NCI-H1092 treated with DMSO at 0.1 percent for 48 hours (cell line): Measurements from ENCODE around the gene TMEM88.

Source experiments
- DNase-seq: peaks from one replicate; lab custom pipeline; 2025; lab: John Stamatoyannopoulos, UW

The TMEM88 gene

GRCh38 chr17:7843536-7844291, 11.2 kb upstream of the TMEM88 start:
- DNase-seq = peak; percentile 74

GRCh38 chr17:7844292-7845154, 10.3 kb upstream of the TMEM88 start:
- peak; percentile 89 for DNase-seq

GRCh38 chr17:7845359-7846062, 9.4 kb upstream of the TMEM88 start:
- no peak for DNase-seq

GRCh38 chr17:7846063-7846735, 8.7 kb upstream of the TMEM88 start:
- no peak for DNase-seq

GRCh38 chr17:7846765-7847661, 7.9 kb upstream of the TMEM88 start:
- no peak for DNase-seq

- DNase-seq = no peak
Observed at GRCh38 chr17:7848131-7848579, 6.7 kb upstream of the TMEM88 start.

- DNase-seq = no peak
Observed at GRCh38 chr17:7848739-7849129, 6.1 kb upstream of the TMEM88 start.

- no peak for DNase-seq
Observed at GRCh38 chr17:7849130-7849750, 5.6 kb upstream of the TMEM88 start.

GRCh38 chr17:7849751-7850504, 4.9 kb upstream of the TMEM88 start:
- DNase-seq = no peak

- no peak for DNase-seq
Observed at GRCh38 chr17:7850701-7851437, 4.0 kb upstream of the TMEM88 start.

- DNase-seq = peak; percentile 85
Observed at GRCh38 chr17:7851438-7852261, 3.2 kb upstream of the TMEM88 start.

- DNase-seq = no peak
Observed at GRCh38 chr17:7852262-7852670, 2.6 kb upstream of the TMEM88 start.

GRCh38 chr17:7852919-7853690, 1.8 kb upstream of the TMEM88 start:
- no peak for DNase-seq

GRCh38 chr17:7853691-7854038, 1.2 kb upstream of the TMEM88 start:
- no peak for DNase-seq

- no peak for DNase-seq
Observed at GRCh38 chr17:7854078-7854777, 638 bp upstream of the TMEM88 start.

GRCh38 chr17:7855660-7856010, 769 bp downstream of the TMEM88 start:
- DNase-seq = no peak
